DND-41 (cell line): ENCODE results near the gene ADCY2.

ENCODE experiments used
- ATAC-seq: fragments of 200-7000 bp; cut with Tn5 transposase; 3 replicates; pipeline ENCODE4 v1.9.1; 2021; ENCODE audit warnings: low read depth; ENCODE audit not compliant: insufficient read depth
- DNase-seq: peaks from one replicate; pipeline ENCODE4 v3.0.0-alpha.2; 2020
- H2AFZ ChIP-seq: 2 replicates; pipeline ENCODE4 v1.6.0; 2012; ENCODE audit warnings: low read depth, low read length
- H3K27ac ChIP-seq: 2 replicates; pipeline ENCODE4 v1.5.1; 2012; ENCODE audit warnings: low read length, inconsistent platforms
- H3K27me3 ChIP-seq: fragments of 200-600 bp; sonication (generic); 2 replicates; pipeline ENCODE4 v1.6.0; 2012; ENCODE audit warnings: low read length, mild to moderate bottlenecking, inconsistent platforms; ENCODE audit not compliant: insufficient read depth, poor library complexity
- H3K36me3 ChIP-seq: 2 replicates; pipeline ENCODE4 v1.5.1; 2012; ENCODE audit warnings: low read length, inconsistent platforms; ENCODE audit not compliant: insufficient read depth
- H3K4me1 ChIP-seq: 2 replicates; pipeline ENCODE4 v1.5.1; 2012; ENCODE audit warnings: mild to moderate bottlenecking, low read length; ENCODE audit not compliant: insufficient read depth
- H3K4me2 ChIP-seq: 2 replicates; pipeline ENCODE4 v1.6.0; 2012; ENCODE audit warnings: mild to moderate bottlenecking, moderate library complexity, low read length, inconsistent platforms; ENCODE audit not compliant: insufficient read depth
- H3K4me3 ChIP-seq, 2 experiments: fragments of 200-600 bp in 1 of 2; shearing (Covaris generic) in 1 of 2; 2 replicates each; pipeline ENCODE4 v1.5.1; 2012 to 2016; ENCODE audit warnings: inconsistent platforms in 2 of 2, low read length in 2 of 2, mild to moderate bottlenecking in 2 of 2, low read depth in 1 of 2, moderate library complexity in 1 of 2
- H3K79me2 ChIP-seq: 2 replicates; pipeline ENCODE4 v1.6.0; 2012; ENCODE audit warnings: low read length, inconsistent platforms; ENCODE audit not compliant: insufficient read depth
- H3K9ac ChIP-seq: 2 replicates; pipeline ENCODE4 v1.6.0; 2012; ENCODE audit warnings: low read depth, mild to moderate bottlenecking, inconsistent platforms, low read length, moderate library complexity
- H3K9me3 ChIP-seq: 2 replicates; pipeline ENCODE4 v1.5.1; 2012; ENCODE audit warnings: low read length, moderate library complexity, mild to moderate bottlenecking, inconsistent platforms; ENCODE audit not compliant: insufficient read depth, severe bottlenecking
- H4K20me1 ChIP-seq: 2 replicates; pipeline ENCODE4 v1.6.0; 2012; ENCODE audit warnings: low read length; ENCODE audit not compliant: insufficient read depth
- CTCF ChIP-seq: IDR thresholded peaks from 2 replicates; pipeline ENCODE4 v1.5.1; 2012; ENCODE audit warnings: borderline replicate concordance, low read length, moderate library complexity, mild to moderate bottlenecking; ENCODE audit not compliant: poor library complexity, severe bottlenecking; ENCODE audit errors: extremely low read depth
- EZH2 ChIP-seq: IDR thresholded peaks from 3 replicates; pipeline ENCODE4 v1.6.1; 2012; ENCODE audit warnings: borderline replicate concordance, low read depth, mild to moderate bottlenecking, moderate library complexity, low read length, inconsistent platforms; ENCODE audit not compliant: severe bottlenecking

Gene ADCY2

GRCh38 chr5:7667216-7667767, 271.4 kb downstream of the ADCY2 start:
- no peak overlapping the region for H3K4me2 ChIP-seq
- ATAC-seq (no peak), DNase-seq (no peak)
- no peaks in the 10 kb centered on the region for H3K79me2 ChIP-seq
- H2AFZ ChIP-seq = no peak overlapping the region
- no peak for TF ChIP-seq EZH2
- no peak for TF ChIP-seq CTCF
- no peaks in the 10 kb centered on the region for H3K36me3 ChIP-seq
- H3K9ac ChIP-seq = no peak overlapping the region
- no peak overlapping the region for H3K4me3 ChIP-seq
- H4K20me1 ChIP-seq = no peaks in the 10 kb centered on the region
- no peaks in the 10 kb centered on the region for H3K4me1 ChIP-seq
- H3K27me3 ChIP-seq = no peaks in the 10 kb centered on the region
- H3K27ac ChIP-seq = no peak overlapping the region
- no peaks in the 10 kb centered on the region for H3K9me3 ChIP-seq

- Histone ChIP-seq H2AFZ (no peak overlapping the region), H3K79me2 (no peaks in the 10 kb centered on the region), H3K4me3 (no peak overlapping the region), H3K9ac (no peak overlapping the region), H3K27ac (no peak overlapping the region), H4K20me1 (no peaks in the 10 kb centered on the region), H3K36me3 (no peaks in the 10 kb centered on the region), H3K4me1 (no peaks in the 10 kb centered on the region), H3K27me3 (no peaks in the 10 kb centered on the region), H3K9me3 (no peaks in the 10 kb centered on the region), H3K4me2 (no peak overlapping the region)
- TF ChIP-seq EZH2 (no peak), CTCF (no peak)
- DNase-seq (no peak), ATAC-seq (no peak)
Observed at GRCh38 chr5:7668161-7668560, 272.2 kb downstream of the ADCY2 start.

- Histone ChIP-seq H3K9ac (no peak overlapping the region), H3K4me2 (no peak overlapping the region), H3K4me3 (no peak overlapping the region), H3K79me2 (no peaks in the 10 kb centered on the region), H3K4me1 (no peaks in the 10 kb centered on the region), H3K27ac (no peak overlapping the region), H2AFZ (no peak overlapping the region), H3K9me3 (no peaks in the 10 kb centered on the region), H3K27me3 (no peaks in the 10 kb centered on the region), H4K20me1 (no peaks in the 10 kb centered on the region), H3K36me3 (no peaks in the 10 kb centered on the region)
- DNase-seq = no peak
- no peak for ATAC-seq
- TF ChIP-seq CTCF = no peak
- no peak for TF ChIP-seq EZH2
Observed at GRCh38 chr5:7668627-7669026, 272.7 kb downstream of the ADCY2 start.
